ENCODE measurements around the gene TPSAB1. TPM values are rescaled to one million over a fixed set of nuclear protein-coding genes. Genes with fewer than 3 reads are reported as not detected.
"Not testable (repeated sequence)": the region's sequence is repeated elsewhere in the genome, so short reads cannot be mapped to it uniquely, and the experiment has no call there.

TPSAB1 gene
- total RNA-seq, 1 experiment from 2014 or later, result not detected

DNA sequence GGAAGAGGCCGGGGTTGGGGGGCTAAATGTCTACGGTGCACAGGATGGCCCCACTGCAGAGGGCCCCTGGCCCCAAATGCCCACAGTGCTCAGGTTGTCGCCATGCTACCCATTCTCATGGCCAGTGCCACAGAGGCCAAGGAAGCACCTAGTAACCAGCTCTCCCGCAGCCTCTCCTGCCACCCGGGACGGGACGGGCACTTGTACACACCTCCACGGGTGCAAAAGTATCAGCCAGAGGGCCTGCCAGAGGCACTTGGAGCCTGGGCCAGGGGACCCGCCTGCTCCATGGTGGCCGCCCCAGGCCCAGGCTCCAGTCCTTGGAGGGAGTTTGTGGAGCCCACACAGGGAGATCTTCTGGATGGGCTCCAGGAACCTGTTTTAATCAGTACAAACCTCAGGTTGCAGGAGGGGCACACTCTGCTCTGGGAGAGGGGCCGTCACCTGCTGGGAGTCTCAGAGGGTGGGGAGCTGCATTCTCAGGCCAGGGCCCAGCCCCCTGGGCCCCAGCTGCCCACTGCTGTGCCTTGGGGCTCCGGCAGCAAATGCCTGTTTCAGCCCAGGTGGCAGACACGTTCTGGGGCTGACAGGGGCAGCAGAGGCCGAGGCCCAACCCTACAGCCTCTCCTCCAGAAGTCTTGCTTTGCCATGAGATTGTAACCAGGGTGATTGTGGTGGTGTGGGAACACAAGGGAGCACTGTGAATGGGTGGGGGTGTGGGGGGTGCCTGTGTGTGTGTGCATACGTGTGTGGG lies 23.3 kb downstream of the TPSAB1 start:
- DNase-seq (ENCODE audit: extremely low read depth, low read depth), result no peak

DNA sequence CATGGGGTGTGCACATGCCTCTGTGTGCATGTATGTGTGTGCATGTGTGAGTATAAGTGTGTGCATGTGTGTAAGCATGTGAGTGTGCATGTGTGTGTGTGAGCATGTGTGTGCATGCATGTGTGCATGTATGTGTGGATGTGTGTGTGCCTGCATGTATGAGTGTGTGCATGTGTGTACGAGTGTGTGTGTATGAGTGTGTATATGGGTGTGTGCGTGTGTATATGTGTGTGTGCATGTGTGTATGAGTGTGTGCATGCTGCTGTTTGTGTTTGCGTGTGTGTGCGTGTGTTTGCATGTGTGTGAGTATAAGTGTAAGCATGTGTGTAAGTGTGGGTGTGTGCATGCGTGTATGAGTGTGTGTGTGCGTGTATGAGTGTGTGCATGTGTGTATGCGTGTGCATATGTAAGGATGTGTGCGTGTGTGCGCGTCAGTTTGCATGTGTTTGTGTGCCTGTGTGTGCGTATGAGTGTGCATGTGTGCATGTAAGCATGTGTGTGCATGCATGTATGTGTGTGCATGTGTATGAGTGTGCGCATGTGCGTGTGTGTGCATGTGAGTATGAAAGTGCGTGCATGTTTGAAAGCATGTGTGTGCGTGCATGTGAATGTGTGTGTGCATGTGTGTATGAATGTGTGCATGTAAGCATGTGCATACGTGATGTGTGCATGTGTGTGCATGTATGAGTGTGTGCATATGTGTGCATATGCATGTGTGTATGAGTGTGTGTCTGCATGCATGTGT lies 24.0 kb downstream of the TPSAB1 start:
- DNase-seq (ENCODE audit: extremely low read depth, low read depth), result no peak

DNA sequence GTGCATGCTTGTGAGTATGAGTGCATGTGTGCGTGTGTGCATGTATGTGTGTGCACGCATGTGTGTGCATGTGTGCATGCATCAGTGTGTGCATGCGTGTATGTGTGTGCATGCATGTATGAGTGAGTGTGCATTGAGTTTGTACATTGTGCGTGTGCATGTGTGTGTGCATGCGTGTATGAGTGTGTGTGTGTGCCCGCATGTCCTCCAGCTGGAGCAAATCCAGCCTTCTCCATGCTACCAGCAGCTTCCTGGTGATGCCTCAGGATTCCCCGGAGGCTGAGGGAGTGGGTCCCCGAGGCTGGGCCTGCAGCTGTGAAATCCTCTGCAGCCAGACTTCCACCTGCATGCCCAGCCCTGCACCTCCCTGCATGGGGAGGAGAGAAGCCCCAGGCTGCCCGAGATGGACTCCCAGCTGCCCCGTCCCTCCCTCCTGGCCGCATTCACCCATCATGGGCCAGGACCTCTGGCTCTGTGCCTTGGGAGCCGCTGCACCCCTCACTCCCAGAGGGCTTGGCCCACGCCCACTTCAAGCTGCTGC lies 24.7 kb downstream of the TPSAB1 start:
- no peak for DNase-seq (ENCODE audit: extremely low read depth, low read depth)

DNA sequence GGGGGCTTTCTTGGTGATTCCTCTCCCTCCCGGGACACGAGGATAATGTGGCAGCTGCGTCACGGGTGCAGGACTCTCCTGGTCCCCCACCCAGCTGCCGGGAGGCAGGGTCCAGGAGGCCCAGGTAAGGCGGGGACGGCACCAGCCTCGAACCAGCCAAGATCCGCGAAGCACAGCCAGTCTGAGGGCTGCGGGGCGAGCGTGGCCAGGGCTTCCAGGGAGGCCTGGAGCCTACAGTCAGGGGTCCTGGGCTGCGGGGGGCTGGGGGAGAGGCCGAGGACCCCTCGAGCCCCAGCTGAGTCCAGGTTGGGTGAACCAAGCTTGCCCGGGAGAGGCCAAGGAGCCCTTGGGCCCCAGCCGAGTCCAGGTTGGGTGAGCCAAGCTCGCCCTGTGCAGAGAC lies 25.3 kb downstream of the TPSAB1 start:
- DNase-seq (ENCODE audit: extremely low read depth, low read depth), result no peak

DNA sequence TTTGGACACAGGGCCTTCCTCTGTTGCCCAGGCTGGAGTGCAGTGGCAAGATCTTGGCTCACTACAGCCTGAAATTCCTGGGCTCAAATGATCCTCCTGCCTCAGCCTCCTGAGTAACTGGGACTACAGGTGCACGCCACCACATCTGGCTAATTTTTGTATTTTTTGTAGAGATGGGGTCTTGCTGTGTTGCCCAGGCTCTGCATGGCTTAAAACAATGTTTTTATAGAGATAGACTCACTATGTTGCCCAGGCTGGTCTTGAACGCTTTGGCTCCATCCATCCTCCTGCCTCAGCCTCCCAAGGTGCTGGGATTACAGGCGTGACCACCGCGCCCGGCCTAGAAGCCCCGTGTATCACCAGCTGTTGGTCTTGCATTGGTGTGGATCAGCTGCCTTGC lies 28.9 kb downstream of the TPSAB1 start:
- not testable (repeated sequence) for DNase-seq (ENCODE audit: extremely low read depth, low read depth)

DNA sequence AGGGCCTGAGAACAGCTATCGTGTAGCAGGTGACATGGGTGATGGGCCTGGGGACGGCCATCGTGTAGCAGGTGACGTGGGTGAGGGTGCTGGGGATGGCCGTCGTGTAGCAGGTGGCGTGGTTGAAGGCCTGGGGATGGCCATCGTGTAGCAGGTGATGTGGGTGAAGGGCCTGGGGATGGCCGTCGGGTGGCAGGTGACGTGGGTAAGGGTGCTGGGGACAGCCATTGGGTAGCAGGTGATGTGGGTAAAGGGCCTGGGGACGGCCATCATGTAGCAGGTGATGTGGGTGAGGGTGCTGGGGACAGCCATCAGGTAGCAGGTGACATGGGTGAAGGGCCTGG lies 30.8 kb downstream of the TPSAB1 start:
- no peak for DNase-seq (ENCODE audit: extremely low read depth, low read depth)

DNA sequence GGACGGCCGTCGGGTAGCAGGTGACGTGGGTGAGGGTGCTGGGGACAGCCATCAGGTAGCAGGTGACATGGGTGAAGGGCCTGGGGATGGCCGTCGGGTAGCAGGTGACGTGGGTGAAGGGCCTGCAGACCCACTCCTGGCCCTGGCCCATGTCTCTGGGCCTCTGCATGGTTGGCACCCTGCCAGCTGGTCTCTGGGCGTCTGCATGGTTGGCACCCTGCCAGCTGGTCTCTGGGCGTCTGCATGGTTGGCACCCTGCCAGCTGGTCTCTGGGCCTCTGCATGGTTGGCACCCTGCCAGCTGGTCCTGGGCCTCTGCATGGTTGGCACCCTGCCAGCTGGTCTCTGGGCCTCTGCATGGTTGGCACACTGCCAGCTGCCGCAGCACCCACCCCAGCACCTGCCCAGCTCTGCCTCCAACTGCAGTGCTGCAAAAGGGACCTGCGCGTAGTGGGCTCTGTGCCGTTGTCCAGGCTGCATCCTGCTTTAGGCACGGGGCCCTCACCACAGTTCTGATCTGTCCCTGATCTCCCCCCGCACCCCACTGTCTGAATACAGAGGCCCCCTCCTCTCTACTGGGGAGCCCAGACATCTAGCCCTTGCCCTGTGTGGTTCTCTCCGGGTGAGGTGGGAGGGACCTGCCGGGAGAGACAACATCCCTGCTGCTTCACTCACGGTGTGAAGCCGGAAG lies 31.4 kb downstream of the TPSAB1 start:
- DNase-seq (ENCODE audit: extremely low read depth, low read depth), result not testable (repeated sequence)

DNA sequence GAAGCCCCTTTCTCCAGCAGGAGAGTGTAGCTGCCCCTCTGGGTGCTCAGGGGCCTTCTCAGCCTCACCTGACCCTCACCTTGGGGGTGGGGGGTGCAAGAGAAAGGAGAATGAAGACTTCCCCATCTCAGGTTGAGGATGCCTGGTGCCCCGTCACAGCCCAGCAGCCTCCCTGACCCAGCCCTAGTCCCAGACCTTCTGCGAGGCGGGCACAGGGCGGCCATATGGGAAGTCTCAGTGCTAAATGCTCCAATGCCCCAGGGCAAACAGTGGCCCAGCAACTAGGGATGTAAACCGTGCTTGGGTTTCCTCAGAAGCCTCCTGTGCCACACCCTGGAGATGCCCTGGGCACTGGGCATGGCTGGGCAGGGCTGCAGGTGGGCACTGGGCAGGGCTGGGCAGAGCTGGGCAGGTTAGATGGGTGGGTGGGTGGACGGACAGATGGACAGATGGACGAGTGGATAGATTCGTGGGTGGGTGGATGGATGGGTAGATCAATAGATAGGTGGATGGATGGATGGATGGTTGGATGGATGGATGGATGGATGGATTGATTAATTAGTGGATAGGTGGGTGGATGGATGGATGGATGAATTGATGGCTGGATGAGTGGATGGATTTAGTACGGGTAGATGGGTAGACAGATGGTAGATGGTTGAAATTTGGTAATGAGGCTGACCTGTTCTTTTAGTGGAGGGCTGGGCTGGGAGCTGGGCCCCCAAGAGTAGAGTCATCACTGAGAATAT lies 32.1 kb downstream of the TPSAB1 start:
- no peak for DNase-seq (ENCODE audit: extremely low read depth, low read depth)

DNA sequence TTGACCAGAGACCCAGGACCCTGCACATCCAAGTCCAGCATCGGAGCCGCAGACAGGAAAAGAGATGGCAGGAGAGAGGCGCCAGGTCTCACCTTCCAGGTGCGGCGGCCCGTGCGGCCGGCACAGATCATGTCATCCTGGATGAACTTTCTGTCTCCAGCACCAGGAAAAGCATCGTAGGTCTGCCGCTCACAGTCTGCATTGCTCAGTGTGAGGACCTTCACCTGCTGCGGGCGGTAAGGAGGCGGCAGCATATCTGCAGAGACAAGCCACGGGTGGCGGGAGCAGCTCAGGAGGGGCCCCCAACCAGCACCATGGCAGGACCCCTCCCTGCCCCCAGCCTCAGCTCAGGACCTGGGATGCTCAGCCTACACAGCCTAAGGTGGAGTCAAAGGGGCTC lies 33.3 kb downstream of the TPSAB1 start:
- DNase-seq (ENCODE audit: extremely low read depth, low read depth), result no peak

DNA sequence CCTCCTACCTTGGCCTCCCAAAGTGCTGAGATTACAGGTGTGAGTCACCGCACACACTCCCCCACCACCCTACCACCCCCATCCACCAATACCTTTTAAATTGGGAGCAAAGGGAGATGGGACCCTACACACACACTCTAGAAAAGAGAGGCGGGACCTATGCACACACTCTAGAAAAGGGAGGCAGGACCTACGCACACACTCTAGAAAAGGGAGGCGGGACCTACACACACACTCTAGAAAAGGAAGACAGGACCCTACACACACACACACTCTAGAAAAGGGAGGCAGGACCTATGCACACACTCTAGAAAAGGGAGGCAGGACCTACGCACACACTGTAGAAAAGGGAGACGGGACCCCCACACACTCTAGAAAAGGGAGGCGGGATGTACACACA lies 34.3 kb downstream of the TPSAB1 start:
- DNase-seq (ENCODE audit: extremely low read depth, low read depth), result no peak

DNA sequence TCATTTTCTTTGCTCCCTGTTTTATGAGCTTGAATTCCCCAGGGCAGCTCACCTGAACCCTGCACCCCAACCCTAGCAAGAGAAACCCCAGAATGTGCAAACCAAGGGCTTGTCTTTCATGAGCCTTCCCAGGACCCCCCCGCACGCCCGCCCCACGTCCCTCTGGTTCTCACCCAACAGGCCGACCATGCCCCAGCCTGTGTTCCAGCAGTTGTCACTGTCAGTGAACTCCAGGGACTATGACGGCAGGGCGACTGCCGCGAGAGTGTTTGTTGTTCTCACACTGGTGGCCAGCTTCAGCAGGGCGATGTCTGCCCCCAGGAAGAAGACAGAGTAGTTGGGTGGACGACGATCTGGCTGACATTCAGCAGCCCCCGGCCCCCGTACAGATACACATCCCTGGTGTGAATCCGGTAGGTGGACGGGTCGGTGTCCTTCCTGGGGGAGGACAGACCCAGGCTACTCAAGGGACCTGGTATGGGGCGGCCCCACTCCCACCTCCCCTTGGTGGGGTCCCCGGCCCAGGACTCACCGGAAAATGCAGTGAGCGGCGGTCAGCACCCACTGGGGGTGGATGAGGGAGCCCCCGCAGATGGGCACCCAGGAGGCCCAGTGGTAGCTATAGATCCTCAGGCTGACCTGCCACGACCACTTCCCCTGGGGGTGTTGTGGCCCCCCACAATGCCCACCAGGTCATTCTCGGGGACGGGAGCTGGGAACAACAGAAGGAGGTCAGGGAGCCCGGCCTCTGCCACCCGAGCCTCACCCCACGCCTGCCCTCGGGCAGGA lies 35.5 kb downstream of the TPSAB1 start:
- no peak for DNase-seq (ENCODE audit: extremely low read depth, low read depth)

DNA sequence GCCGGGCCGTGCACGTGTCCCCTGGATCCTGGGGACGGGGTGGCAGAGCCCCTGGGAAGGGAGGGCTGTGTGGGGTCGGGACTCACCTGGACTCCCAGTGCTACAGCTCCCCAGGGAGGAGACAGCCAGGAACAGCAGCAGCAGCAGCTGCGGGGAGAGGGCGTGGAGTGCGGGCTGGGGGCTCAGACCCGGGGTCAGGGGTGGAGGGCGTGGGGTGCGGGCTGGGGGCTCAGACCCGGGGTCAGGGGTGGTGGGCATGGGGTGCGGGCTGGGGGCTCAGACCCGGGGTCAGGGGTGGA lies 36.0 kb downstream of the TPSAB1 start:
- DNase-seq (ENCODE audit: extremely low read depth, low read depth), result no peak

DNA sequence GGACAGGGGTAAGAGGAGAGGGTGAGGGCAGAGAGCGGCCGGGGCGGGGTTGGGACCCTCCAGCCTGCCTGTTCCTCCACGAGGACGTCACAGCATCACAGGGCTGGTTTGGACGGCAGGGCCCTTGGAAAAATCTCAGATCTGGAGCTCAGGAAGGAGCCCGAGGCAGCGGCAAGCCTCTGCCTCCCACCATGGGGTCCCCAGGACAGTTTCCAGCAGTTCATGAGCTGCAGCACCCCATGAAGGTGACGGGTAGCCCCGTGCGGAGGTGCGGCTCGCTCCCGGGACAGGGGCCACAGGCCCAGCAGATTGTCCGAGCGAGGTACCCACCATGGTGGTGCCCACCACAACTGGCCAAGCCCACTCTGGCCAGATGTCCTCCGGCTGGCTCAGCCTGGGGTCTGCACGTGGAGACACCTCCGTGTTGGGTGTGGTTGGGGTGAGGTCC lies 36.7 kb downstream of the TPSAB1 start:
- no peak for DNase-seq (ENCODE audit: extremely low read depth, low read depth)

DNA sequence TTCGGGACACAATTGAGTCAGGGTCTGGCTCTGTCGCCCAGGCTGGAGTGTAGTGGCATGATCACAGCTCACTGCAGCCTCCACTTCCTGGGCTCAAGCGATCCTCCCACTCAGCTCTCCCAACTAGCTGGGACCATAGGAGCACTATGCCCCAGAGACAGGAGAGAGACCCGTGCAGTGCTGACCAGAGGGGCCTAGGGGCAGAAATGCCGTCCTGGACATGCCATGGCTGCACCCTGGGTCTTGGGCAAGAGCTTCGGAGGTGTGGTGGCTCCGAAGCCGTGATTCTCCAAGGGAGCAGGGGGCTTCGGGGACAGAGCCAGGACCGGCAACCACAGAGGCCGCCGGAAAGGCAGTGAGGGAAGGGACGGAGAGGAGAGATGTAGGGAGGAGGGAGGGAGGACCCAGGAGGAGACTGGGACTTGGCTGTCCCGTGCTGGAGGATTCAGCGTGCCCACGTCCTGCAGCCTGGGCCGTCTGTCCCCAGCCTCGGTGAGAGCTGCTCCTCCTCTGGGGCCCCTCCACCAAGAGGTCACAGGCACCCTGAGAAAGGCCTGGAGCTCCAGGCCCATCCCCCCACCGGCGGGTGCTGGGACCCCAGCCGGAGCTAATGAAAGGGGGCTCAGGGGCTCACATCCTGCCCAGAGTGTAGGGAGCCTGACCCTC lies 37.2 kb downstream of the TPSAB1 start:
- no peak for DNase-seq (ENCODE audit: extremely low read depth, low read depth)

DNA sequence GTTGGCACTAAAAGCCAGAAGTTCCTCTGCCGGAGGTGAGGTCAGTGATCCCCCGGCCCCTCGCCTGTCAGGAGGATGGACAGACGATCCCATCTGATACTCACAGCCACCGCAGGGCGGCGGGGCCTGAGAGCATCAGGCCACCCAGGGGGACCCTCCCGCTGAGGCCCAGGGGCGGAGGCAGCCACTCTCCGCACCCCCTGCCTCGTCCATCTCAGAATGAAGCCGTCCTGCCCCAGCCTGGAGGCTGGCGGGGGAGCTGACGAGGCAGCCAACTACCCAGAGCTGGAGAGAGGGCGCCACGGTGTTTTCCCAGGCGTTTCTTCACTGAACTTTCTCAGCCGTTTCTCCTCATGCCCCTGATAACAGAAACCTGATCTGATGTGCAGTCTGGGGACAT lies 38.0 kb downstream of the TPSAB1 start:
- no peak for DNase-seq (ENCODE audit: extremely low read depth, low read depth)

DNA sequence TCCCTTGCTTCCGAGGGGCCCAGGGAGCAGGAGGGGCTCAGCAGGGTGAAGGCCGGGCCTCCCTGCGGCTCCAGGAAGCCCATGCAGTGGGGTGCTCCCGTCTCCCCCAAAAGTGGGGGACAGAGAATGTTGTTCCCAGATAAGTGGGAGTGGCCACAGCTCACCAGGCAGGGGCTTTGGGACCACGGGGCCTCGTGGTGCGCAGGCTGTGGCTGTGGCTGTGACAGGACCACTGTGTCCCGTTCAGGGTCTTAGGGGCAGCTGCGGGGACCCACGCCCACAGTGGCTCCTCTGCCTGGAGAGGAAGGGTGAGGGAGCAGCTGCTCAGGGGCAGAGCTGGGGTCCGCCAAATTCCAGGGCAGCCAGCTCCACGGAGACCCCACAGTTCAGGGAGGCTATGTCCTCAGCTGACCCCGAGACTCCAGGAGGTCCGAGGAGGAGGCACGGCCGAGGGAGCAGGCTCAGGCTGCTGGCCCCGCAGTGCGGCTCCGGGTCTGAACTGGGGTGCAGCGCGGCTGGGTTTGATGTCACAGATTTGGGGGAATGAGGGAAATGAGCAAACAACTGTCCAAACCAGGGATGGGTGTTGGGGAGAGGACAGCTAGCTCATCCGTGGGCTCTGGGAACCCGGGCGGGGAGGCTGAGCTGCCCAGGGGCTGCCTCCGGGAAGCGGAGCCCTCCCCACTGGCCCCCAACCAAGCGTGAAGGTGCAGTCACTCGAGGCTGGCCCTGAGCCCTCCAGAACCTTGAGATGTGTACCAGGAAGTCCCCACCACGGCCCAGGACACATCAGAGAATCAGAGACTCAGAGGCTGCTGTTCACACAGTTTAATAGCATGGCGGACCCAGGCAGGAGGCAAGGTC lies 38.8 kb downstream of the TPSAB1 start:
- DNase-seq (ENCODE audit: extremely low read depth, low read depth), result no peak

DNA sequence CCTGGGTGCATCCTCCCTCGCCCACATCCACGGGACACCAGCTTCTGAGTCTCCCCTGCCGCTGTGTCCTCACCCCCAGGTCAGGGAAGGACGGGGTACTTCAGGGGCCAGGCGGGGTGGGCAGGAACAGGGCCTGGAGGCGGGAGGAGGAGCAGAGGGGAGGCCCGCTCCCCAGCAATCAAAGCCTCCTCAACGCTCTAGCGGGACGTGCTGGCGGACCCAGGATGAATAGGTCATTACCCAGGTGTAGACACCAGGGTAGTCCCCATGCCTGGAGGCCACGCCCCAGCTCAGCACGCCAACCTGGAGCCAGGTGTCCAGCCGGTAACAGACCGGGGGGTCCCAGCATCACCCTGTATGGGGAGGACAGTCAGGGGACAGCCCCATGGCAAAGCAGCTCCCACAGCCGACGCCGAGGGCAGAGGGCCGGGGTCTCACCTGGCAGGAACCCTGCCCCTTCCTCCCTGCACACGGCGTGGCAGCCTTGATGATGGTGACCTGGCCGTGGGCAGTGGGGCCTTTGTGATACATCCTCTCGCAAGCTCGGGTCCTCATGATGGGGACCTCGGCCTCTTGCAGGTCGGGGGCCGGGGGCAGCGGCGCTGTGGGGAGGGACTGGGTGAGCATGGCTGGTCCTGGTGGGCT lies 39.6 kb downstream of the TPSAB1 start:
- no peak for DNase-seq (ENCODE audit: extremely low read depth, low read depth)

DNA sequence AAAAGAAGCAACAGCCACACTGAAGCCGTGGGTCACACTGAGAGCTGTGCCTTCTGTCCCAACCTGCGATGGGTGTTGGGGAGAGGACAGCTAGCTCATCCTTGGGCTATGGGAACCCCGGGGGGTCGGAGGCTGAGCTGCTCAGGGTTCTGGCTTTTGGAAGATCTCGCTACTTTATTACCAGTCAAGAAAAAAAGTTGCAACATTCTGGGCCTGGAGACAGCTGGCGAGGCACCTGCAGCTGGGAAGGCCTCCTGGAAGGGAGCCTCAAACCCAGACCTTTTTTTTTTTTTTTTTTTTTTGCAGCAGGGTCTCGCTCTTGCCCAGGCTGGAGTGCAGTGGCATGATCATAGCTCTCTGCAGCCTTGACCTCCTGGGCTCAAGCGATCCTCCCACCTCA lies 40.3 kb downstream of the TPSAB1 start:
- no peak for DNase-seq (ENCODE audit: extremely low read depth, low read depth)

Measured in NCI-H460 (cell line).